Right kidney (tissue), 1 donor: ENCODE measurements around the gene RBPJL.
A peak's percentile ranks its signal among the peaks of the same experiment; 100 is the strongest.
"Not testable (repeated sequence)": the region's sequence is repeated elsewhere in the genome, so short reads cannot be mapped to it uniquely, and the experiment has no call there.

Experiments used
- DNase-seq: peaks from one replicate; pipeline ENCODE4 v3.0.0-alpha.2; 2016

The RBPJL gene

GRCh38 chr20:45342855-45343531 is 36.4 kb downstream of the RBPJL start:
- DNase-seq: no peak

GRCh38 chr20:45343532-45344167 is 37.0 kb downstream of the RBPJL start:
- DNase-seq: peak; percentile 58

GRCh38 chr20:45344168-45344860 is 37.7 kb downstream of the RBPJL start:
- DNase-seq: no peak

GRCh38 chr20:45345104-45345936 is 38.7 kb downstream of the RBPJL start:
- DNase-seq: no peak

GRCh38 chr20:45346291-45346718 is 39.7 kb downstream of the RBPJL start:
- DNase-seq: no peak

- no peak for DNase-seq
These were observed 40.2 kb downstream of the RBPJL start for GRCh38 chr20:45346851-45347250.

GRCh38 chr20:45347297-45347935 is 40.8 kb downstream of the RBPJL start:
- no peak for DNase-seq

GRCh38 chr20:45347936-45348778 is 41.5 kb downstream of the RBPJL start, which contains the start of gene SDC4:
Gene SDC4 (minus strand): TSS chr20:45348424. CDS start chr20:45348384, 40 bp downstream.
- DNase-seq: peak; percentile 67

- DNase-seq: no peak
These were observed 43.6 kb downstream of the RBPJL start for GRCh38 chr20:45350217-45350616.

GRCh38 chr20:45350795-45351194 is 44.2 kb downstream of the RBPJL start:
- DNase-seq: not testable (repeated sequence)

- DNase-seq: no peak
These were observed 46.1 kb downstream of the RBPJL start for GRCh38 chr20:45352729-45353128.

GRCh38 chr20:45353746-45354145 is 47.1 kb downstream of the RBPJL start:
- no peak for DNase-seq

GRCh38 chr20:45354423-45355208 is 48.0 kb downstream of the RBPJL start:
- no peak for DNase-seq

GRCh38 chr20:45355209-45356084 is 48.8 kb downstream of the RBPJL start:
- no peak for DNase-seq

- DNase-seq: no peak
These were observed 51.8 kb downstream of the RBPJL start for GRCh38 chr20:45358282-45359068.

- no peak for DNase-seq
These were observed 52.4 kb downstream of the RBPJL start for GRCh38 chr20:45359069-45359405.

- DNase-seq: no peak
These were observed 52.9 kb downstream of the RBPJL start for GRCh38 chr20:45359406-45360148.

- DNase-seq: no peak
These were observed 55.2 kb downstream of the RBPJL start for GRCh38 chr20:45361793-45362192.
